Measurements from ENCODE around the gene GPR4.
A peak's percentile ranks its signal among the peaks of the same experiment; 100 is the strongest.

GPR4 gene

GRCh38 chr19:45597425-45598111, 4.4 kb downstream of the GPR4 start:
- ChIA-PET CTCF (interaction anchor here (1.1 kb wide), 1 partner anchor 41 kb away, joined by 3 read pairs; no protein-coding TSS in a partner anchor), POLR2A (no interaction called here)
- Histone ChIP-seq H3K9me3 (ENCODE audit: control extremely low read depth in 1 of 5, control insufficient read depth in 4 of 5, insufficient read depth in 2 of 5, low read depth in 1 of 5, low read length in 4 of 5) (no peaks in the 10 kb centered on the region), H3K36me3 (ENCODE audit: control insufficient read depth in 4 of 4, insufficient read depth in 4 of 4, low read length in 3 of 4) (no peaks in the 10 kb centered on the region), H3K4me1 (ENCODE audit: control extremely low read depth in 1 of 4, control insufficient read depth in 4 of 4, insufficient read depth in 4 of 4, low read length in 3 of 4) (peaks cover 8 to 29% (median 27%) of the 10 kb centered on the region in 4 experiments), H3K27me3 (replicated peaks in 2 of 5; ENCODE audit: control insufficient read depth in 4 of 5, insufficient read depth in 5 of 5, low read length in 4 of 5) (peaks cover 0 to 72% (median 33%) of the 10 kb centered on the region in 5 experiments), H3K27ac (ENCODE audit: insufficient read depth in 1 of 2, low read depth in 1 of 2, low read length in 2 of 2, poor library complexity in 1 of 2, severe bottlenecking in 2 of 2) (no peak overlapping the region), H3K4me3 (ENCODE audit: control insufficient read depth in 1 of 7, extremely low read depth in 1 of 7, insufficient read depth in 4 of 7, low read depth in 2 of 7, low read length in 6 of 7) (no peak overlapping the region)
- WGBS (ENCODE audit: insufficient coverage): 40% methylated on average over 2 of the region's 5 CpGs
- DNase-seq: no peak

- WGBS (ENCODE audit: insufficient coverage): 92% methylated on average over 6 of the region's 6 CpGs
- H3K9me3 ChIP-seq (ENCODE audit: control extremely low read depth in 1 of 5, control insufficient read depth in 4 of 5, insufficient read depth in 2 of 5, low read depth in 1 of 5, low read length in 4 of 5): no peaks in the 10 kb centered on the region
- peaks cover 8 to 32% (median 26%) of the 10 kb centered on the region in 4 experiments for H3K4me1 ChIP-seq (ENCODE audit: control extremely low read depth in 1 of 4, control insufficient read depth in 4 of 4, insufficient read depth in 4 of 4, low read length in 3 of 4)
- no peaks in the 10 kb centered on the region for H3K36me3 ChIP-seq (ENCODE audit: control insufficient read depth in 4 of 4, insufficient read depth in 4 of 4, low read length in 3 of 4)
- peaks cover 0 to 67% (median 28%) of the 10 kb centered on the region in 5 experiments for H3K27me3 ChIP-seq (replicated peaks in 2 of 5; ENCODE audit: control insufficient read depth in 4 of 5, insufficient read depth in 5 of 5, low read length in 4 of 5)
- no peak overlapping the region for H3K27ac ChIP-seq (ENCODE audit: insufficient read depth in 1 of 2, low read depth in 1 of 2, low read length in 2 of 2, poor library complexity in 1 of 2, severe bottlenecking in 2 of 2)
- ChIA-PET CTCF (interaction anchor here (1.5 to 2.3 kb wide), 2 partner anchors 11 to 47 kb away, joined by 4 to 12 read pairs; partner anchors contain the start of gene OPA3), POLR2A (no interaction called here)
- no peak overlapping the region for H3K4me3 ChIP-seq (ENCODE audit: control insufficient read depth in 1 of 7, extremely low read depth in 1 of 7, insufficient read depth in 4 of 7, low read depth in 2 of 7, low read length in 6 of 7)
- no peak for DNase-seq
These were observed 6.2 kb downstream of the GPR4 start for GRCh38 chr19:45595814-45596213.

- ChIA-PET CTCF (interaction anchor here (1.0 kb wide), 1 partner anchor 48 kb away, joined by 4 read pairs; no protein-coding TSS in a partner anchor), POLR2A (interaction anchor here (0.6 kb wide), 1 partner anchor 550 kb away, joined by 3 read pairs; no protein-coding TSS in a partner anchor)
- Histone ChIP-seq H3K9me3 (ENCODE audit: control extremely low read depth in 1 of 5, control insufficient read depth in 4 of 5, insufficient read depth in 2 of 5, low read depth in 1 of 5, low read length in 4 of 5) (no peaks in the 10 kb centered on the region), H3K4me1 (ENCODE audit: control extremely low read depth in 1 of 4, control insufficient read depth in 4 of 4, insufficient read depth in 4 of 4, low read length in 3 of 4) (peaks cover 2 to 12% (median 9%) of the 10 kb centered on the region in 4 experiments), H3K27me3 (replicated peaks in 2 of 5; ENCODE audit: control insufficient read depth in 4 of 5, insufficient read depth in 5 of 5, low read length in 4 of 5) (peaks cover 0 to 55% (median 15%) of the 10 kb centered on the region in 5 experiments), H3K27ac (ENCODE audit: insufficient read depth in 1 of 2, low read depth in 1 of 2, low read length in 2 of 2, poor library complexity in 1 of 2, severe bottlenecking in 2 of 2) (no peak overlapping the region), H3K36me3 (ENCODE audit: control insufficient read depth in 4 of 4, insufficient read depth in 4 of 4, low read length in 3 of 4) (no peaks in the 10 kb centered on the region), H3K4me3 (ENCODE audit: control insufficient read depth in 1 of 7, extremely low read depth in 1 of 7, insufficient read depth in 4 of 7, low read depth in 2 of 7, low read length in 6 of 7) (no peak overlapping the region)
- no peak for DNase-seq
- no CpG with 5 or more reads among the region's 1 CpG for WGBS (ENCODE audit: insufficient coverage)
These were observed 8.5 kb downstream of the GPR4 start for GRCh38 chr19:45593520-45593919.

- no peak for DNase-seq
- H3K4me3 ChIP-seq (ENCODE audit: control insufficient read depth in 1 of 7, extremely low read depth in 1 of 7, insufficient read depth in 4 of 7, low read depth in 2 of 7, low read length in 6 of 7): no peak overlapping the region
- ChIA-PET CTCF (interaction anchor here (1.0 to 2.6 kb wide), 2 partner anchors 49 to 50 kb away, joined by 4 to 21 read pairs; no protein-coding TSS in a partner anchor), POLR2A (no interaction called here)
- H3K27ac ChIP-seq (ENCODE audit: insufficient read depth in 1 of 2, low read depth in 1 of 2, low read length in 2 of 2, poor library complexity in 1 of 2, severe bottlenecking in 2 of 2): no peak overlapping the region
- WGBS (ENCODE audit: insufficient coverage): 3% methylated on average over 3 of the region's 4 CpGs
- peaks cover 0 to 44% (median 6%) of the 10 kb centered on the region in 5 experiments for H3K27me3 ChIP-seq (replicated peaks in 2 of 5; ENCODE audit: control insufficient read depth in 4 of 5, insufficient read depth in 5 of 5, low read length in 4 of 5)
- peaks cover 0 to 3% (median 1%) of the 10 kb centered on the region in 4 experiments for H3K4me1 ChIP-seq (ENCODE audit: control extremely low read depth in 1 of 4, control insufficient read depth in 4 of 4, insufficient read depth in 4 of 4, low read length in 3 of 4)
- H3K9me3 ChIP-seq (ENCODE audit: control extremely low read depth in 1 of 5, control insufficient read depth in 4 of 5, insufficient read depth in 2 of 5, low read depth in 1 of 5, low read length in 4 of 5): no peaks in the 10 kb centered on the region
- no peaks in the 10 kb centered on the region for H3K36me3 ChIP-seq (ENCODE audit: control insufficient read depth in 4 of 4, insufficient read depth in 4 of 4, low read length in 3 of 4)
These were observed 9.6 kb downstream of the GPR4 start for GRCh38 chr19:45592366-45592765.

GRCh38 chr19:45591638-45592005, 10.4 kb downstream of the GPR4 start:
- Histone ChIP-seq H3K27ac (ENCODE audit: insufficient read depth in 1 of 2, low read depth in 1 of 2, low read length in 2 of 2, poor library complexity in 1 of 2, severe bottlenecking in 2 of 2) (no peak overlapping the region), H3K4me3 (ENCODE audit: control insufficient read depth in 1 of 7, extremely low read depth in 1 of 7, insufficient read depth in 4 of 7, low read depth in 2 of 7, low read length in 6 of 7) (no peak overlapping the region), H3K9me3 (ENCODE audit: control extremely low read depth in 1 of 5, control insufficient read depth in 4 of 5, insufficient read depth in 2 of 5, low read depth in 1 of 5, low read length in 4 of 5) (no peaks in the 10 kb centered on the region), H3K4me1 (ENCODE audit: control extremely low read depth in 1 of 4, control insufficient read depth in 4 of 4, insufficient read depth in 4 of 4, low read length in 3 of 4) (peaks cover 0 to 3% (median 1%) of the 10 kb centered on the region in 4 experiments), H3K27me3 (replicated peaks in 2 of 5; ENCODE audit: control insufficient read depth in 4 of 5, insufficient read depth in 5 of 5, low read length in 4 of 5) (peaks cover 0 to 36% (median 2%) of the 10 kb centered on the region in 5 experiments), H3K36me3 (ENCODE audit: control insufficient read depth in 4 of 4, insufficient read depth in 4 of 4, low read length in 3 of 4) (no peaks in the 10 kb centered on the region)
- 98% methylated on average over 19 of the region's 21 CpGs for WGBS (ENCODE audit: insufficient coverage)
- POLR2A ChIA-PET: no interaction called here
- CTCF ChIA-PET: interaction anchor here (0.9 to 2.6 kb wide), 3 partner anchors 39 to 87 kb away, joined by 3 to 21 read pairs (median 3); no protein-coding TSS in a partner anchor
- no peak for DNase-seq

- 44% methylated on average over 46 of the region's 48 CpGs for WGBS (ENCODE audit: insufficient coverage)
These were observed 10.9 kb downstream of the GPR4 start for GRCh38 chr19:45591004-45591637.

More at GRCh38 chr19:45591004-45591637, 10.9 kb downstream of the GPR4 start:
- no peaks in the 10 kb centered on the region for H3K9me3 ChIP-seq (ENCODE audit: control extremely low read depth in 1 of 5, control insufficient read depth in 4 of 5, insufficient read depth in 2 of 5, low read depth in 1 of 5, low read length in 4 of 5)
- peaks cover 0 to 32% (median 2%) of the 10 kb centered on the region in 5 experiments for H3K27me3 ChIP-seq (replicated peaks in 2 of 5; ENCODE audit: control insufficient read depth in 4 of 5, insufficient read depth in 5 of 5, low read length in 4 of 5)
- CTCF ChIA-PET: interaction anchor here (0.6 to 2.6 kb wide), 5 partner anchors 12 to 88 kb away, joined by 3 to 21 read pairs (median 3); no protein-coding TSS in a partner anchor
- no peaks in the 10 kb centered on the region for H3K36me3 ChIP-seq (ENCODE audit: control insufficient read depth in 4 of 4, insufficient read depth in 4 of 4, low read length in 3 of 4)
- peaks cover 0 to 3% (median 1%) of the 10 kb centered on the region in 4 experiments for H3K4me1 ChIP-seq (ENCODE audit: control extremely low read depth in 1 of 4, control insufficient read depth in 4 of 4, insufficient read depth in 4 of 4, low read length in 3 of 4)
- POLR2A ChIA-PET: no interaction called here
- no peak overlapping the region for H3K4me3 ChIP-seq (ENCODE audit: control insufficient read depth in 1 of 7, extremely low read depth in 1 of 7, insufficient read depth in 4 of 7, low read depth in 2 of 7, low read length in 6 of 7)
- no peak overlapping the region for H3K27ac ChIP-seq (ENCODE audit: insufficient read depth in 1 of 2, low read depth in 1 of 2, low read length in 2 of 2, poor library complexity in 1 of 2, severe bottlenecking in 2 of 2)
- peak; percentile 36 to 56 (median 48) for DNase-seq
